IMR-90 (cell line): ENCODE results near the gene ROR2. TPM values are rescaled to one million over a fixed set of nuclear protein-coding genes. Genes with fewer than 3 reads are reported as not detected.

Experiments
- ATAC-seq: fragments of 200-7000 bp; cut with Tn5 transposase; 2 replicates; pipeline ENCODE4 v1.9.1; 2020; ENCODE audit warnings: low read depth, mild to moderate bottlenecking, moderate library complexity
- BruUV-seq: library from RNA; stranded (reverse); fragments of 400-500 nt; replicated peaks from 2 replicates; lab custom pipeline; 2021; lab: Mats Ljungman, UMichigan
- CTCF ChIA-PET: fragments of 300-600 bp; formaldehyde crosslinking; extraction: SDS; loops from one replicate; lab custom pipeline; 2021; ENCODE audit warnings: antibody characterized with exemption; lab: Yijun Ruan, JAX
- POLR2A ChIA-PET: fragments of 300-600 bp; sonication (Branson Sonifier 250); formaldehyde crosslinking; loops from one replicate; lab custom pipeline; 2022; ENCODE audit warnings: antibody characterized with exemption; ENCODE audit not compliant: unreplicated experiment; lab: Charles Lee
- DNase-seq: peaks from one replicate; pipeline ENCODE4 v3.0.0; 2013
- H2AFZ ChIP-seq: replicated peaks from 2 replicates; pipeline ENCODE3; 2013; ENCODE audit warnings: low read length, mild to moderate bottlenecking; ENCODE audit not compliant: poor library complexity
- H2AK5ac ChIP-seq: 2 replicates; pipeline ENCODE4 v1.6.1; 2013; ENCODE audit warnings: low read depth, low read length, inconsistent platforms
- H2AK9ac ChIP-seq: replicated peaks from 2 replicates; pipeline ENCODE3; 2013; ENCODE audit warnings: mild to moderate bottlenecking, low read depth, low read length, moderate library complexity; ENCODE audit not compliant: poor library complexity
- H2BK120ac ChIP-seq: 2 replicates; pipeline ENCODE4 v1.6.1; 2013; ENCODE audit warnings: low read depth, low read length, inconsistent platforms
- H2BK15ac ChIP-seq: 3 replicates; pipeline ENCODE4 v1.6.1; 2013; ENCODE audit warnings: low read depth, low read length, inconsistent platforms
- H2BK20ac ChIP-seq: 2 replicates; pipeline ENCODE4 v1.6.1; 2013; ENCODE audit warnings: low read depth, mild to moderate bottlenecking, inconsistent platforms, low read length, moderate library complexity
- H2BK5ac ChIP-seq: 2 replicates; pipeline ENCODE4 v1.6.1; 2013; ENCODE audit warnings: mild to moderate bottlenecking, low read depth, low read length, inconsistent platforms; ENCODE audit not compliant: poor library complexity, severe bottlenecking
- H3K14ac ChIP-seq: replicated peaks from 2 replicates; pipeline ENCODE4 v1.6.1; 2013; ENCODE audit warnings: low read depth, low read length, inconsistent platforms
- H3K18ac ChIP-seq: 2 replicates; pipeline ENCODE4 v1.6.1; 2013; ENCODE audit warnings: low read depth, low read length, control low read depth
- H3K23ac ChIP-seq: 2 replicates; pipeline ENCODE4 v1.6.1; 2013; ENCODE audit warnings: low read depth, low read length, inconsistent platforms
- H3K27ac ChIP-seq: 2 replicates; pipeline ENCODE4 v1.5.1; 2013; ENCODE audit warnings: mild to moderate bottlenecking, control low read depth, low read length; ENCODE audit not compliant: insufficient read depth
- H3K27me3 ChIP-seq: 2 replicates; pipeline ENCODE4 v1.6.1; 2013; ENCODE audit warnings: low read length; ENCODE audit not compliant: control insufficient read depth, insufficient read depth
- H3K36me3 ChIP-seq: 2 replicates; pipeline ENCODE4 v1.6.1; 2013; ENCODE audit warnings: low read length, mixed read lengths; ENCODE audit not compliant: control insufficient read depth, insufficient read depth
- H3K4ac ChIP-seq: 2 replicates; pipeline ENCODE4 v1.6.1; 2013; ENCODE audit warnings: low read depth, low read length, inconsistent platforms
- H3K4me1 ChIP-seq: 2 replicates; pipeline ENCODE4 v1.6.1; 2013; ENCODE audit warnings: low read length, mixed read lengths; ENCODE audit not compliant: control insufficient read depth, insufficient read depth
- H3K4me2 ChIP-seq: 2 replicates; pipeline ENCODE4 v1.6.1; 2013; ENCODE audit warnings: low read depth, mild to moderate bottlenecking, control low read depth, low read length, moderate library complexity
- H3K4me3 ChIP-seq: 2 replicates; pipeline ENCODE4 v1.5.1; 2013; ENCODE audit warnings: low read depth, mild to moderate bottlenecking, control low read depth, low read length, moderate library complexity; ENCODE audit not compliant: insufficient read depth
- H3K56ac ChIP-seq: 2 replicates; pipeline ENCODE4 v1.6.1; 2013; ENCODE audit warnings: low read length, inconsistent platforms; ENCODE audit not compliant: insufficient read depth; ENCODE audit errors: extremely low read depth
- H3K79me1 ChIP-seq, 2 experiments: 2 replicates each; pipeline ENCODE4 v1.6.1; 2013; ENCODE audit warnings: low read length in 2 of 2, inconsistent platforms in 1 of 2, low read depth in 1 of 2
- H3K9ac ChIP-seq: 2 replicates; pipeline ENCODE4 v1.6.1; 2013; ENCODE audit warnings: low read depth, low read length, control low read depth
- H3K9me1 ChIP-seq: 2 replicates; pipeline ENCODE4 v1.6.1; 2013; ENCODE audit warnings: low read length, inconsistent platforms; ENCODE audit not compliant: insufficient read depth
- H3K9me3 ChIP-seq: 2 replicates; pipeline ENCODE4 v1.6.1; 2013; ENCODE audit warnings: low read length; ENCODE audit not compliant: control insufficient read depth, insufficient read depth
- H4K20me1 ChIP-seq: 2 replicates; pipeline ENCODE4 v1.6.1; 2013; ENCODE audit warnings: low read length, inconsistent platforms; ENCODE audit not compliant: insufficient read depth
- H4K5ac ChIP-seq: 2 replicates; pipeline ENCODE4 v1.6.1; 2013; ENCODE audit warnings: mild to moderate bottlenecking, low read depth, low read length, control low read depth
- H4K8ac ChIP-seq, 2 experiments: 2 replicates each; pipeline ENCODE4 v1.6.1; 2013; ENCODE audit warnings: low read depth in 2 of 2, low read length in 2 of 2, control low read depth in 1 of 2, inconsistent platforms in 1 of 2
- H4K91ac ChIP-seq: 2 replicates; pipeline ENCODE4 v1.6.1; 2013; ENCODE audit warnings: low read depth, low read length, inconsistent platforms; ENCODE audit not compliant: insufficient read depth
- BHLHE40 ChIP-seq: fragments of 150-350 bp; IDR thresholded peaks from 2 replicates; pipeline ENCODE4 v1.6.1; 2016; ENCODE audit warnings: mild to moderate bottlenecking, low read depth, low read length
- CEBPB ChIP-seq: IDR thresholded peaks from 2 replicates; pipeline ENCODE4 v1.6.1; 2012; ENCODE audit warnings: low read depth, low read length, improper control_type of control experiment
- CHD1 ChIP-seq: IDR thresholded peaks from 2 replicates; pipeline ENCODE4 v1.6.1; 2012; ENCODE audit warnings: low read depth, low read length, improper control_type of control experiment
- MAFK ChIP-seq: IDR thresholded peaks from 2 replicates; pipeline ENCODE4 v1.6.1; 2012; ENCODE audit warnings: low read depth, low read length, improper control_type of control experiment
- MAZ ChIP-seq: IDR thresholded peaks from 2 replicates; pipeline ENCODE4 v1.6.1; 2012; ENCODE audit warnings: low read depth, mild to moderate bottlenecking, low read length, improper control_type of control experiment, moderate library complexity, borderline replicate concordance
- MXI1 ChIP-seq: IDR thresholded peaks from 2 replicates; pipeline ENCODE4 v1.6.1; 2012; ENCODE audit warnings: low read depth, mild to moderate bottlenecking, low read length, moderate library complexity, borderline replicate concordance
- POLR2A ChIP-seq: IDR thresholded peaks from 2 replicates; pipeline ENCODE4 v1.6.1; 2012; ENCODE audit warnings: mild to moderate bottlenecking, low read depth, low read length
- RAD21 ChIP-seq: IDR thresholded peaks from 2 replicates; pipeline ENCODE4 v1.6.1; 2012; ENCODE audit warnings: low read length, improper control_type of control experiment
- RCOR1 ChIP-seq: IDR thresholded peaks from 2 replicates; pipeline ENCODE4 v1.6.1; 2012; ENCODE audit warnings: mild to moderate bottlenecking, low read length, improper control_type of control experiment; ENCODE audit not compliant: insufficient replicate concordance
- WGBS, 2 experiments: methylation state at CpG; one replicate each; pipeline versions ENCODE4 v1.1.5 to v1.1.7; 2013; ENCODE audit warnings: missing lambda C conversion rate in 2 of 2; ENCODE audit not compliant: insufficient read length in 1 of 2; ENCODE audit errors: extremely low coverage in 2 of 2; 5-methylcytosine and 5-hydroxymethylcytosine counted together
- dilution Hi-C: fragments of 300-500 bp; cut with HindIII; formaldehyde crosslinking; loops from one replicate; pipeline ENCODE4 v1.14.3; 2018; ENCODE audit warnings: low sequenced_read_pairs; ENCODE audit not compliant: unreplicated experiment
- in situ Hi-C: fragments of 300-500 bp; cut with MboI; formaldehyde crosslinking; loops from 3 replicates; pipeline ENCODE4 v1.14.3; 2019; ENCODE audit warnings: low sequenced_read_pairs, inconsistent platforms, mixed read lengths
- intact Hi-C: fragments of 100-400 bp; cut with micrococcal nuclease; formaldehyde crosslinking; loops from 2 replicates; pipeline ENCODE4 v1.10.0; 2022
- polyA plus RNA-seq, 3 experiments: library from polyadenylated mRNA; depleted of rRNA; stranded (reverse); fragments of >200 nt; gene quantifications; 2 replicates each; pipeline ENCODE4 v1.2.3, GENCODE V29; 2012; ENCODE audit warnings: low replicate concordance in 1 of 3
- total RNA-seq: library from RNA; depleted of rRNA; stranded (reverse); fragments of >200 nt; gene quantifications from 2 replicates; pipeline ENCODE4 v1.2.3, GENCODE V29; 2012
- TF ChIP-seq, protein P1 (sequence below): fragments of 150-350 bp; IDR thresholded peaks from 2 replicates; pipeline ENCODE4 v1.6.1; 2017; ENCODE audit warnings: mild to moderate bottlenecking, antibody characterized with exemption, low read length, low read depth
- TF ChIP-seq, protein P2 (sequence below): fragments of 150-350 bp; IDR thresholded peaks from 2 replicates; pipeline ENCODE4 v1.6.1; 2016; ENCODE audit warnings: low read depth, mild to moderate bottlenecking, low read length, moderate library complexity, borderline replicate concordance

ROR2 gene
- total and polyA plus RNA-seq, 2 of the 4 experiments (the other 2 are of a cell fraction) = 2.3 to 4.8 TPM

DNA sequence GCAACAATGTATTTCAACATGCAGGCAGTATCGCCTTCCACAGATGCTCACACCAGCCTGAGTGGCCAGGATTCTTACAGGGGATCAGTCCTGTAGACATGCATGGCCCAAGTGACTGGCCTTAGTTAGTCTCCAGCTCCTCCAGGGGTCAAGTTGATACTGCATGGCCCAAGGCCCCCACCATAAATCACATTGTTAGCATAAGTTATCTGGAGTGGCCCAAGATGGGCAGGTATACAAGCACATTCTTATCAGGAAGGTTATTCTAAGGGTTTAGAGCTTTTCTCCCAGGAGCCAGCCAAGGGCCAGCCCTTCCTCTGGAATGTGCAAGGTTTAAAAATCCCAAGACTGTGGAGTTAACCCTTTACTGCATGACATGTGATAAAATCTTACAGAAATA lies 295.5 kb downstream of the ROR2 start:
- no peaks in the 10 kb centered on the region for H3K4me1 ChIP-seq

More for the DNA sequence above, 295.5 kb downstream of the ROR2 start:
- Histone ChIP-seq H3K36me3 (no peaks in the 10 kb centered on the region), H3K4ac (no peak overlapping the region), H3K14ac (no peak overlapping the region), H3K56ac (no peak overlapping the region), H3K9ac (no peak overlapping the region), H2BK15ac (no peak overlapping the region), H3K18ac (no peak overlapping the region), H4K5ac (no peak overlapping the region), H4K20me1 (no peaks in the 10 kb centered on the region), H2BK20ac (no peak overlapping the region), H3K4me3 (no peak overlapping the region), H3K27me3 (peaks cover 4% of the 10 kb centered on the region; the same call in 1 of the 2 replicates), H2AK5ac (no peak overlapping the region), H3K4me2 (no peak overlapping the region), H2BK5ac (no peak overlapping the region), H4K91ac (no peak overlapping the region), H2AK9ac (no peak overlapping the region), H2BK120ac (no peak overlapping the region), H3K9me1 (no peaks in the 10 kb centered on the region), H2AFZ (no peak overlapping the region), H3K79me1 (no peaks in the 10 kb centered on the region), H4K8ac (no peak overlapping the region), H3K9me3 (no peaks in the 10 kb centered on the region), H3K23ac (no peak overlapping the region), H3K27ac (no peak overlapping the region)
- TF ChIP-seq RAD21 = no peak
- no peak for TF ChIP-seq CEBPB
- no peak for TF ChIP-seq CHD1
- TF ChIP-seq MAZ = no peak
- TF ChIP-seq, protein P1, sequence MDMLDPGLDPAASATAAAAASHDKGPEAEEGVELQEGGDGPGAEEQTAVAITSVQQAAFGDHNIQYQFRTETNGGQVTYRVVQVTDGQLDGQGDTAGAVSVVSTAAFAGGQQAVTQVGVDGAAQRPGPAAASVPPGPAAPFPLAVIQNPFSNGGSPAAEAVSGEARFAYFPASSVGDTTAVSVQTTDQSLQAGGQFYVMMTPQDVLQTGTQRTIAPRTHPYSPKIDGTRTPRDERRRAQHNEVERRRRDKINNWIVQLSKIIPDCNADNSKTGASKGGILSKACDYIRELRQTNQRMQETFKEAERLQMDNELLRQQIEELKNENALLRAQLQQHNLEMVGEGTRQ = no peak
- no peak for TF ChIP-seq BHLHE40
- TF ChIP-seq, protein P2, sequence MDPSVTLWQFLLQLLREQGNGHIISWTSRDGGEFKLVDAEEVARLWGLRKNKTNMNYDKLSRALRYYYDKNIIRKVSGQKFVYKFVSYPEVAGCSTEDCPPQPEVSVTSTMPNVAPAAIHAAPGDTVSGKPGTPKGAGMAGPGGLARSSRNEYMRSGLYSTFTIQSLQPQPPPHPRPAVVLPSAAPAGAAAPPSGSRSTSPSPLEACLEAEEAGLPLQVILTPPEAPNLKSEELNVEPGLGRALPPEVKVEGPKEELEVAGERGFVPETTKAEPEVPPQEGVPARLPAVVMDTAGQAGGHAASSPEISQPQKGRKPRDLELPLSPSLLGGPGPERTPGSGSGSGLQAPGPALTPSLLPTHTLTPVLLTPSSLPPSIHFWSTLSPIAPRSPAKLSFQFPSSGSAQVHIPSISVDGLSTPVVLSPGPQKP = no peak
- no peak for TF ChIP-seq RCOR1
- TF ChIP-seq MXI1 = no peak
- TF ChIP-seq MAFK = no peak
- TF ChIP-seq POLR2A = no peak
- ATAC-seq (no peak), DNase-seq (no peak)
- dilution Hi-C loops = loop anchor here (25.0 kb wide), 1 partner anchor 142 kb away; no protein-coding TSS in a partner anchor
- BruUV-seq = no TSS peak
- no CpG with 5 or more reads among the region's 1 CpG for WGBS, 2 experiments
- ChIA-PET CTCF (no interaction called here), POLR2A (interaction anchor here (0.6 kb wide), 1 partner anchor 9 kb away, joined by 12 read pairs; no protein-coding TSS in a partner anchor)
- intact Hi-C loops = no loop called here
- in situ Hi-C loops = no loop called here
